CD14-positive monocyte (primary cell): ENCODE measurements around the gene HMCN1. TPM values are rescaled to one million over a fixed set of nuclear protein-coding genes. Genes with fewer than 3 reads are reported as not detected.

Experiments
- DNase-seq, 3 donors: peaks; one replicate each; pipeline ENCODE4 v3.0.0-alpha.2; 2011 to 2022
- H2AFZ ChIP-seq: 2 replicates; pipeline ENCODE4 v1.6.0; 2012; ENCODE audit warnings: mild to moderate bottlenecking, low read depth, low read length, inconsistent platforms; ENCODE audit not compliant: insufficient read depth, poor library complexity, severe bottlenecking
- H3K27ac ChIP-seq, 2 donors: 1 replicate in 1 of 2; 2 replicates in 1 of 2; pipeline ENCODE4 v1.5.1; 2012 to 2013; ENCODE audit warnings: low read length in 2 of 2, control low read depth in 1 of 2, inconsistent platforms in 1 of 2, low read depth in 1 of 2, mild to moderate bottlenecking in 1 of 2
- H3K27me3 ChIP-seq, 2 donors: one replicate each; pipeline versions ENCODE4 v1.6.0 to v1.6.1; 2011 to 2013; ENCODE audit warnings: low read length in 2 of 2; ENCODE audit not compliant: control insufficient read depth in 2 of 2, insufficient read depth in 2 of 2
- H3K36me3 ChIP-seq, 2 donors: replicated peaks in 1 of 2; 1 replicate in 1 of 2; 2 replicates in 1 of 2; pipeline versions ENCODE4 v1.5.1 to v1.6.1; 2012 to 2013; ENCODE audit warnings: low read length in 2 of 2, control low read depth in 1 of 2, inconsistent platforms in 1 of 2, mild to moderate bottlenecking in 1 of 2; ENCODE audit not compliant: insufficient read depth in 2 of 2, control insufficient read depth in 1 of 2
- H3K4me1 ChIP-seq, 2 donors: 1 replicate in 1 of 2; 2 replicates in 1 of 2; pipeline versions ENCODE4 v1.5.1 to v1.6.1; 2012 to 2013; ENCODE audit warnings: low read length in 2 of 2, control low read depth in 1 of 2, inconsistent platforms in 1 of 2, mild to moderate bottlenecking in 1 of 2, moderate library complexity in 1 of 2; ENCODE audit not compliant: insufficient read depth in 2 of 2, control insufficient read depth in 1 of 2
- H3K4me2 ChIP-seq: replicated peaks from 2 replicates; pipeline ENCODE3; 2012; ENCODE audit warnings: low read length, moderate library complexity, mild to moderate bottlenecking; ENCODE audit not compliant: poor library complexity, severe bottlenecking; ENCODE audit errors: extremely low read depth
- H3K4me3 ChIP-seq, 3 experiments: fragments of 200-600 bp in 1 of 3; sonication (generic) in 1 of 3; replicated peaks in 1 of 3; 1 replicate in 2 of 3; 2 replicates in 1 of 3; pipeline ENCODE4 v1.5.1; 2011 to 2013; ENCODE audit warnings: low read length in 3 of 3, mild to moderate bottlenecking in 3 of 3, control low read depth in 2 of 3, low read depth in 2 of 3, inconsistent platforms in 1 of 3, moderate library complexity in 1 of 3
- H3K79me2 ChIP-seq: 2 replicates; pipeline ENCODE4 v1.6.0; 2012; ENCODE audit warnings: mild to moderate bottlenecking, control low read depth, inconsistent platforms, low read length, moderate library complexity; ENCODE audit not compliant: insufficient read depth
- H3K9ac ChIP-seq: 2 replicates; pipeline ENCODE4 v1.6.0; 2017; ENCODE audit warnings: low read length, mild to moderate bottlenecking; ENCODE audit not compliant: insufficient read depth, poor library complexity, severe bottlenecking
- H3K9me3 ChIP-seq, 2 donors: replicated peaks in 1 of 2; 1 replicate in 1 of 2; 2 replicates in 1 of 2; pipeline versions ENCODE4 v1.5.1 to v1.6.1; 2012 to 2013; ENCODE audit warnings: low read length in 2 of 2, control low read depth in 1 of 2; ENCODE audit not compliant: control insufficient read depth in 1 of 2, insufficient read depth in 1 of 2
- H4K20me1 ChIP-seq: 2 replicates; pipeline ENCODE4 v1.6.0; 2012; ENCODE audit warnings: mild to moderate bottlenecking, low read length, control low read depth, moderate library complexity; ENCODE audit not compliant: insufficient read depth
- H3K27ac Mint-ChIP-seq, 7 donors: one replicate each; pipeline ENCODE4 v1.8.0; 2020; ENCODE audit warnings: mild to moderate bottlenecking in 7 of 7, mixed read lengths in 7 of 7, moderate library complexity in 6 of 7, inconsistent platforms in 2 of 7
- H3K27me3 Mint-ChIP-seq, 3 donors: one replicate each; pipeline ENCODE4 v1.8.0; 2021 to 2022; ENCODE audit warnings: low read depth in 3 of 3, mild to moderate bottlenecking in 3 of 3, mixed read lengths in 3 of 3, moderate library complexity in 3 of 3, inconsistent platforms in 1 of 3
- H3K36me3 Mint-ChIP-seq, 2 donors: one replicate each; pipeline ENCODE4 v1.8.0; 2020; ENCODE audit warnings: mixed read lengths in 2 of 2, inconsistent platforms in 1 of 2, mild to moderate bottlenecking in 1 of 2
- H3K4me1 Mint-ChIP-seq: one replicate; pipeline ENCODE4 v1.8.0; 2020; ENCODE audit warnings: mild to moderate bottlenecking, mixed read lengths
- H3K4me3 Mint-ChIP-seq, 2 donors: one replicate each; pipeline ENCODE4 v1.8.0; 2020; ENCODE audit warnings: mild to moderate bottlenecking in 2 of 2, mixed read lengths in 2 of 2, moderate library complexity in 1 of 2
- H3K9me3 Mint-ChIP-seq, 7 donors: one replicate each; pipeline ENCODE4 v1.8.0; 2020 to 2022; ENCODE audit warnings: mixed read lengths in 7 of 7, mild to moderate bottlenecking in 6 of 7, moderate library complexity in 6 of 7, inconsistent platforms in 2 of 7
- CTCF ChIP-seq: fragments of 200-600 bp; IDR thresholded peaks from one replicate; pipeline ENCODE4 v1.8.0; 2022; ENCODE audit warnings: antibody characterized with exemption, mild to moderate bottlenecking
- WGBS: methylation state at CpG from one replicate; pipeline ENCODE4 v1.1.5; 2013; ENCODE audit warnings: missing lambda C conversion rate; ENCODE audit not compliant: insufficient coverage; 5-methylcytosine and 5-hydroxymethylcytosine counted together
- intact Hi-C, 2 donors: fragments of 100-400 bp; cut with micrococcal nuclease; formaldehyde crosslinking; loops; one replicate each; pipeline versions ENCODE4 v1.15.0 to v1.15.1; 2023
- polyA plus RNA-seq, 3 donors: library from polyadenylated mRNA; depleted of rRNA in 1 of 3; unstranded in 2 of 3; stranded (reverse) in 1 of 3; fragments of 300-500 nt in 2 of 3; fragments of >200 nt in 1 of 3; fragmentation: Illumina TruSeq in 2 of 3; gene quantifications; 1 replicate in 2 of 3; 2 replicates in 1 of 3; pipeline ENCODE4 v1.2.3, GENCODE V29; 2012 to 2021

The HMCN1 gene
- polyA plus RNA-seq, 3 donors, result not detected

GRCh38 chr1:185785586-185785985 lies 51.4 kb downstream of the HMCN1 start:
- Histone ChIP-seq H3K4me1 (no peaks in the 10 kb centered on the region), H3K4me2 (no peak overlapping the region), H3K36me3 (no peaks in the 10 kb centered on the region), H3K9me3 (peaks cover 0 to 5% of the 10 kb centered on the region in 2 donors), H3K9ac (no peak overlapping the region), H4K20me1 (no peaks in the 10 kb centered on the region), H3K4me3 (no peak overlapping the region), H3K27ac (no peak overlapping the region), H3K79me2 (no peaks in the 10 kb centered on the region), H2AFZ (no peak overlapping the region), H3K27me3 (no peaks in the 10 kb centered on the region)
- peaks cover 0 to 3% (median 2%) of the 10 kb centered on the region in 3 donors for H3K27me3 Mint-ChIP-seq
- no peak overlapping the region for H3K4me3 Mint-ChIP-seq
- no peak overlapping the region for H3K27ac Mint-ChIP-seq
- H3K9me3 Mint-ChIP-seq, result peaks cover 4 to 12% (median 7%) of the 10 kb centered on the region in 7 donors
- WGBS, result no CpG with 5 or more reads among the region's 3 CpGs
- no peaks in the 10 kb centered on the region for H3K4me1 Mint-ChIP-seq
- TF ChIP-seq CTCF, result no peak
- DNase-seq, result no peak
- intact Hi-C loops, result no loop called here
- no peaks in the 10 kb centered on the region for H3K36me3 Mint-ChIP-seq

- H3K36me3 ChIP-seq, result no peaks in the 10 kb centered on the region
- peaks cover 0 to 5% of the 10 kb centered on the region in 2 donors for H3K9me3 ChIP-seq
- Mint-ChIP-seq H3K4me1 (no peaks in the 10 kb centered on the region), H3K9me3 (peaks cover 0 to 12% (median 6%) of the 10 kb centered on the region in 7 donors), H3K4me3 (no peak overlapping the region), H3K36me3 (no peaks in the 10 kb centered on the region), H3K27ac (no peak overlapping the region), H3K27me3 (peaks cover 0 to 3% (median 2%) of the 10 kb centered on the region in 3 donors)
- no peaks in the 10 kb centered on the region for H3K79me2 ChIP-seq
- H3K27me3 ChIP-seq, result no peaks in the 10 kb centered on the region
- H3K4me2 ChIP-seq, result no peak overlapping the region
- H4K20me1 ChIP-seq, result no peaks in the 10 kb centered on the region
- intact Hi-C loops, result no loop called here
- no peak for DNase-seq
- no peak overlapping the region for H3K9ac ChIP-seq
- no peaks in the 10 kb centered on the region for H3K4me1 ChIP-seq
- H3K4me3 ChIP-seq, result no peak overlapping the region
- H2AFZ ChIP-seq, result no peak overlapping the region
- TF ChIP-seq CTCF, result no peak
- WGBS, result no CpG with 5 or more reads among the region's 3 CpGs
- H3K27ac ChIP-seq, result no peak overlapping the region
These were observed 52.3 kb downstream of the HMCN1 start for GRCh38 chr1:185786524-185786923.
